HEK293 (cell line): ENCODE measurements around the gene VAV2.

Source experiments
- CTCF ChIA-PET: fragments of 350-600 bp; formaldehyde crosslinking; extraction: SDS; loops from one replicate; lab custom pipeline; 2021; ENCODE audit warnings: antibody characterized with exemption; lab: Yijun Ruan, JAX
- POLR2A ChIA-PET: fragments of 300-600 bp; formaldehyde crosslinking; extraction: SDS; loops from one replicate; lab custom pipeline; 2020; ENCODE audit warnings: antibody characterized with exemption, inconsistent platforms; lab: Yijun Ruan, JAX
- H3K27ac ChIP-seq: fragments of 200-500 bp; sonication (Bioruptor generic); 2 replicates; pipeline ENCODE4 v1.5.1; 2014; ENCODE audit warnings: low read depth, low read length, control low read depth, inconsistent platforms; ENCODE audit errors: extremely low read depth
- H3K36me3 ChIP-seq, 2 experiments: fragments of 200-500 bp in 1 of 2; sonication (Bioruptor generic) in 1 of 2; 1 replicate in 1 of 2; 2 replicates in 1 of 2; pipeline ENCODE4 v1.5.1; 2014 to 2017; ENCODE audit warnings: inconsistent platforms in 2 of 2, low read length in 2 of 2; ENCODE audit not compliant: control insufficient read depth in 2 of 2, insufficient read depth in 1 of 2
- H3K4me1 ChIP-seq: fragments of 200-500 bp; sonication (Bioruptor generic); 2 replicates; pipeline ENCODE4 v1.5.1; 2014; ENCODE audit warnings: mild to moderate bottlenecking, low read length, inconsistent platforms; ENCODE audit not compliant: control insufficient read depth, insufficient read depth
- H3K4me3 ChIP-seq: 2 replicates; pipeline ENCODE4 v1.5.1; 2011; ENCODE audit warnings: low read depth, mild to moderate bottlenecking, control low read depth, low read length, moderate library complexity
- H3K9me3 ChIP-seq: fragments of 200-500 bp; sonication (Bioruptor generic); 2 replicates; pipeline ENCODE4 v1.5.1; 2014; ENCODE audit warnings: low read depth, low read length, inconsistent platforms; ENCODE audit not compliant: control insufficient read depth, insufficient read depth
- MYNN ChIP-seq: fragments of 450-650 bp; formaldehyde crosslinking; IDR thresholded peaks from 2 replicates; pipeline ENCODE4 v1.5.1; 2016; ENCODE audit warnings: missing biosample characterization, missing genetic modification characterization, borderline replicate concordance
- SETDB1 ChIP-seq: IDR thresholded peaks from one replicate; pipeline ENCODE4 v1.6.1; 2017; ENCODE audit warnings: mild to moderate bottlenecking, low read length, moderate library complexity, mixed read lengths; ENCODE audit not compliant: insufficient read length
- TCF7L2 ChIP-seq: IDR thresholded peaks from 2 replicates; pipeline ENCODE4 v1.6.1; 2011; ENCODE audit warnings: low read depth, mild to moderate bottlenecking, inconsistent platforms, low read length, moderate library complexity, borderline replicate concordance
- YY1 ChIP-seq: fragments of 450-650 bp; formaldehyde crosslinking; IDR thresholded peaks from 2 replicates; pipeline ENCODE4 v1.5.1; 2018; ENCODE audit warnings: missing biosample characterization, missing genetic modification characterization
- ZBTB20 ChIP-seq: fragments of 450-650 bp; formaldehyde crosslinking; IDR thresholded peaks from 2 replicates; pipeline ENCODE4 v1.5.1; 2016; ENCODE audit warnings: missing biosample characterization, missing genetic modification characterization
- ZNF112 ChIP-seq: fragments of 450-650 bp; formaldehyde crosslinking; IDR thresholded peaks from 2 replicates; pipeline ENCODE4 v1.5.0; 2017; ENCODE audit warnings: missing biosample characterization, missing genetic modification characterization
- ZNF146 ChIP-seq: fragments of 450-650 bp; formaldehyde crosslinking; IDR thresholded peaks from 2 replicates; pipeline ENCODE4 v1.5.1; 2016; ENCODE audit warnings: missing biosample characterization, missing genetic modification characterization
- ZNF16 ChIP-seq: fragments of 450-650 bp; formaldehyde crosslinking; IDR thresholded peaks from 2 replicates; pipeline ENCODE4 v1.5.1; 2016; ENCODE audit warnings: low read depth, missing biosample characterization, missing genetic modification characterization
- ZNF394 ChIP-seq: fragments of 450-650 bp; formaldehyde crosslinking; IDR thresholded peaks from 2 replicates; pipeline ENCODE4 v1.5.1; 2016; ENCODE audit warnings: missing biosample characterization, missing genetic modification characterization, mild to moderate bottlenecking, moderate library complexity, borderline replicate concordance
- ZNF404 ChIP-seq: fragments of 450-650 bp; formaldehyde crosslinking; IDR thresholded peaks from 2 replicates; pipeline ENCODE4 v1.5.1; 2017; ENCODE audit warnings: missing biosample characterization, missing genetic modification characterization
- ZNF48 ChIP-seq: fragments of 450-650 bp; formaldehyde crosslinking; IDR thresholded peaks from 2 replicates; pipeline ENCODE4 v1.5.1; 2016; ENCODE audit warnings: missing biosample characterization, missing genetic modification characterization
- ZNF501 ChIP-seq: fragments of 450-650 bp; formaldehyde crosslinking; IDR thresholded peaks from 2 replicates; pipeline ENCODE4 v1.5.1; 2016; ENCODE audit warnings: missing biosample characterization, missing genetic modification characterization
- ZNF521 ChIP-seq: fragments of 450-650 bp; formaldehyde crosslinking; IDR thresholded peaks from 2 replicates; pipeline ENCODE4 v1.5.1; 2017; ENCODE audit warnings: missing biosample characterization, mild to moderate bottlenecking, missing genetic modification characterization
- ZNF560 ChIP-seq: fragments of 450-650 bp; formaldehyde crosslinking; IDR thresholded peaks from 2 replicates; pipeline ENCODE4 v1.5.1; 2017; ENCODE audit warnings: missing biosample characterization, missing genetic modification characterization, borderline replicate concordance
- ZNF624 ChIP-seq: fragments of 450-650 bp; formaldehyde crosslinking; IDR thresholded peaks from 2 replicates; pipeline ENCODE4 v1.5.1; 2017; ENCODE audit warnings: missing biosample characterization, missing genetic modification characterization
- ZNF670 ChIP-seq: fragments of 450-650 bp; formaldehyde crosslinking; IDR thresholded peaks from 2 replicates; pipeline ENCODE4 v1.5.1; 2016; ENCODE audit warnings: missing biosample characterization, missing genetic modification characterization, low read depth
- ZNF707 ChIP-seq: fragments of 450-650 bp; formaldehyde crosslinking; IDR thresholded peaks from 2 replicates; pipeline ENCODE4 v1.5.1; 2016; ENCODE audit warnings: missing biosample characterization, missing genetic modification characterization
- ZNF747 ChIP-seq: fragments of 450-650 bp; formaldehyde crosslinking; IDR thresholded peaks from 2 replicates; pipeline ENCODE4 v1.5.1; 2016; ENCODE audit warnings: missing biosample characterization, missing genetic modification characterization
- ZNF843 ChIP-seq: fragments of 450-650 bp; formaldehyde crosslinking; IDR thresholded peaks from 2 replicates; pipeline ENCODE4 v1.5.1; 2016; ENCODE audit warnings: missing biosample characterization, missing genetic modification characterization
- TF ChIP-seq, protein P1 (sequence below): fragments of 450-650 bp; formaldehyde crosslinking; IDR thresholded peaks from 2 replicates; pipeline ENCODE4 v1.5.1; 2016; ENCODE audit warnings: missing biosample characterization, missing genetic modification characterization
- TF ChIP-seq, protein P2 (sequence below): sonication (generic); formaldehyde crosslinking; IDR thresholded peaks from 2 replicates; pipeline ENCODE4 v1.8.1; 2022; ENCODE audit warnings: mild to moderate bottlenecking, moderate library complexity, missing genetic modification reagents
- TF ChIP-seq, protein P3 (sequence below): fragments of 450-650 bp; formaldehyde crosslinking; IDR thresholded peaks from 2 replicates; pipeline ENCODE4 v1.5.1; 2016; ENCODE audit warnings: missing biosample characterization, missing genetic modification characterization

Gene VAV2

DNA sequence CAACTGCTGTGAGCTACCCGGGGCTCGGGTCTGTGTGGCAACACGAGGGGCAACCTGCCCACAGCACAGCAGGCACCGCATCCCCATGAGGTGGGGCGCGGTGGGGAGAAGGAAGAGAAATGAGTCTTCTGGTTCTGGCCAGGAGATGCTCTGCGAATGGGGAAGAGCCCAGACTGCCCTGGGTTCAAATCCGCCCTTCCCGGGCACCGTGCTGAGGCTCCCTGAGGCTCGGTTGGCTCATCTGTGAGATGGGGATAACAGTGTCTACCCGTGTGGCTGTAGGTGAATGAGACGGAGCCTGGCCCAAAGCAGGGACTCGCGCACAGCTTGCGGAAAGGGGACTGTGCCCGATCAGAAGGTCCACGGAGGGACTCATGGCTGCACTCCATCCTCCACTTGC is 123.9 kb downstream of the VAV2 start:
- TF ChIP-seq ZNF404 (tag by site-specific recombination) (no peak), TCF7L2 (no peak), ZNF624 (tag by site-specific recombination) (no peak), ZNF146 (tag by site-specific recombination) (no peak), ZNF16 (tag by site-specific recombination) (no peak), ZNF394 (no peak), YY1 (no peak), ZNF48 (tag by site-specific recombination) (no peak)
- TF ChIP-seq, protein P1, sequence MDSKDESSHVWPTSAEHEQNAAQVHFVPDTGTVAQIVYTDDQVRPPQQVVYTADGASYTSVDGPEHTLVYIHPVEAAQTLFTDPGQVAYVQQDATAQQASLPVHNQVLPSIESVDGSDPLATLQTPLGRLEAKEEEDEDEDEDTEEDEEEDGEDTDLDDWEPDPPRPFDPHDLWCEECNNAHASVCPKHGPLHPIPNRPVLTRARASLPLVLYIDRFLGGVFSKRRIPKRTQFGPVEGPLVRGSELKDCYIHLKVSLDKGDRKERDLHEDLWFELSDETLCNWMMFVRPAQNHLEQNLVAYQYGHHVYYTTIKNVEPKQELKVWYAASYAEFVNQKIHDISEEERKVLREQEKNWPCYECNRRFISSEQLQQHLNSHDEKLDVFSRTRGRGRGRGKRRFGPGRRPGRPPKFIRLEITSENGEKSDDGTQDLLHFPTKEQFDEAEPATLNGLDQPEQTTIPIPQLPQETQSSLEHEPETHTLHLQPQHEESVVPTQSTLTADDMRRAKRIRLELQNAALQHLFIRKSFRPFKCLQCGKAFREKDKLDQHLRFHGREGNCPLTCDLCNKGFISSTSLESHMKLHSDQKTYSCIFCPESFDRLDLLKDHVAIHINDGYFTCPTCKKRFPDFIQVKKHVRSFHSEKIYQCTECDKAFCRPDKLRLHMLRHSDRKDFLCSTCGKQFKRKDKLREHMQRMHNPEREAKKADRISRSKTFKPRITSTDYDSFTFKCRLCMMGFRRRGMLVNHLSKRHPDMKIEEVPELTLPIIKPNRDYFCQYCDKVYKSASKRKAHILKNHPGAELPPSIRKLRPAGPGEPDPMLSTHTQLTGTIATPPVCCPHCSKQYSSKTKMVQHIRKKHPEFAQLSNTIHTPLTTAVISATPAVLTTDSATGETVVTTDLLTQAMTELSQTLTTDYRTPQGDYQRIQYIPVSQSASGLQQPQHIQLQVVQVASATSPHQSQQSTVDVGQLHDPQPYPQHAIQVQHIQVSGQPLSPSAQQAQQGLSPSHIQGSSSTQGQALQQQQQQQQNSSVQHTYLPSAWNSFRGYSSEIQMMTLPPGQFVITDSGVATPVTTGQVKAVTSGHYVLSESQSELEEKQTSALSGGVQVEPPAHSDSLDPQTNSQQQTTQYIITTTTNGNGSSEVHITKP: no peak
- TF ChIP-seq, all 188 proteins: peak for 0
- Histone ChIP-seq H3K27ac (no peak overlapping the region), H3K9me3 (no peaks in the 10 kb centered on the region), H3K4me1 (0 out of 2 replicates have a peak, but pooled peaks cover 2% of the 10 kb centered on the region), H3K36me3 (no peaks in the 10 kb centered on the region), H3K4me3 (no peak overlapping the region)
- ChIA-PET CTCF (no interaction called here), POLR2A (no interaction called here)

DNA sequence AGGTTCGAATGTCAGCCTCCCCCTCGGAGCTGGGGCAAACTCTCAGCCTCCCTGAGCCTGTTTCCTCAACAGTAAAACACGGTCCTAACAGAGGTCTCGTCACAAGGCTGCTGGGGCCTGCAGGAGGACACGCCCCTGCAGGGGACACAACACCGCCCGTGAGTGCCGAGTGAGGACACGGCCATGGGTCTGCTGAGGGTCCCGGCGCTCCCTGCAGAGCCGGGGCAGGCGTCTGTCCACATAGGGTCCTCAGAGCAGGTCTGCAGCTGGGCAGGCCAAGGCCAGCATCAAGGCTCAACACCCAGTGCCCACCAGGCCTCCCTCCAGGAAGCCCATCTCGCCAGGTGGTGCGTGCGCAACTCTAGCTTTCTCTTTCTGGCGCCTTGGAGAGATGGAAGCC is 125.2 kb downstream of the VAV2 start:
- no peak overlapping the region for H3K4me3 ChIP-seq
- ChIA-PET POLR2A (no interaction called here), CTCF (no interaction called here)
- no peaks in the 10 kb centered on the region for H3K9me3 ChIP-seq
- H3K36me3 ChIP-seq: no peaks in the 10 kb centered on the region
- H3K27ac ChIP-seq: no peak overlapping the region
- H3K4me1 ChIP-seq: 0 out of 2 replicates have a peak, but pooled peaks cover 2% of the 10 kb centered on the region
- TF ChIP-seq ZNF707 (tag by site-specific recombination): no peak
- TF ChIP-seq ZBTB20 (tag by site-specific recombination): no peak
- no peak for TF ChIP-seq ZNF843 (tag by site-specific recombination)
- TF ChIP-seq MYNN (tag by site-specific recombination): no peak
- TF ChIP-seq ZNF501 (tag by site-specific recombination): no peak
- TF ChIP-seq ZNF112 (tag by site-specific recombination): no peak
- TF ChIP-seq ZNF560: no peak
- TF ChIP-seq, protein P2, sequence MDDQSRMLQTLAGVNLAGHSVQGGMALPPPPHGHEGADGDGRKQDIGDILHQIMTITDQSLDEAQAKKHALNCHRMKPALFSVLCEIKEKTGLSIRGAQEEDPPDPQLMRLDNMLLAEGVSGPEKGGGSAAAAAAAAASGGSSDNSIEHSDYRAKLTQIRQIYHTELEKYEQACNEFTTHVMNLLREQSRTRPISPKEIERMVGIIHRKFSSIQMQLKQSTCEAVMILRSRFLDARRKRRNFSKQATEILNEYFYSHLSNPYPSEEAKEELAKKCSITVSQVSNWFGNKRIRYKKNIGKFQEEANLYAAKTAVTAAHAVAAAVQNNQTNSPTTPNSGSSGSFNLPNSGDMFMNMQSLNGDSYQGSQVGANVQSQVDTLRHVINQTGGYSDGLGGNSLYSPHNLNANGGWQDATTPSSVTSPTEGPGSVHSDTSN (CRISPR knock-in tag): no peak

DNA sequence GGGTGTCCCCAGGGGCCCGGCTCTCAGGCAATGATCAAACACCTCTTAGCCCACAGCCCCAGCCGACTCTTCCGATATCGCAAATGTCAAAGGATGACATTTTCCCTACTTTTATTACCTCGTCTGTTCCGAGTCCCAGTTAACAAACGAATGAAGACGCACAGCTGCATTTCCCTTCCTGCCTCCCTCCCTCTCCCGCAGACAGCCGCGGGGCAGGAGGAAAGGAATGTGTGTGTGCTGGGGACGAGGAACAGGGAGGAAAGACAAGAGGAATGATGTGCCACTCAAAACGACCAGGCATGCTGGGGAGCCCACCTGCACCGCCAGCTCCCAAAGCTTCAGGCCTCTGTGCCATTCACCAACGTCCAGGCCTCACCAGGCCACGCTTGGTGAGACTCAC is 128.1 kb downstream of the VAV2 start:
- CTCF ChIA-PET: interaction anchor here (0.5 kb wide), 1 partner anchor 36 kb away, joined by 3 read pairs; no protein-coding TSS in a partner anchor
- Histone ChIP-seq H3K36me3 (peaks cover 0 to 3% of the 10 kb centered on the region in 2 experiments; a peak in 1 of 3 replicates), H3K4me3 (no peak overlapping the region), H3K4me1 (no peaks in the 10 kb centered on the region), H3K9me3 (no peaks in the 10 kb centered on the region), H3K27ac (no peak overlapping the region)
- TF ChIP-seq, protein P3, sequence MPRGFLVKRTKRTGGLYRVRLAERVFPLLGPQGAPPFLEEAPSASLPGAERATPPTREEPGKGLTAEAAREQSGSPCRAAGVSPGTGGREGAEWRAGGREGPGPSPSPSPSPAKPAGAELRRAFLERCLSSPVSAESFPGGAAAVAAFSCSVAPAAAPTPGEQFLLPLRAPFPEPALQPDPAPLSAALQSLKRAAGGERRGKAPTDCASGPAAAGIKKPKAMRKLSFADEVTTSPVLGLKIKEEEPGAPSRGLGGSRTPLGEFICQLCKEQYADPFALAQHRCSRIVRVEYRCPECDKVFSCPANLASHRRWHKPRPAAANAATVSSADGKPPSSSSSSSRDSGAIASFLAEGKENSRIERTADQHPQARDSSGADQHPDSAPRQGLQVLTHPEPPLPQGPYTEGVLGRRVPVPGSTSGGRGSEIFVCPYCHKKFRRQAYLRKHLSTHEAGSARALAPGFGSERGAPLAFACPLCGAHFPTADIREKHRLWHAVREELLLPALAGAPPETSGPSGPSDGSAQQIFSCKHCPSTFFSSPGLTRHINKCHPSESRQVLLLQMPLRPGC (tag by site-specific recombination): no peak
- TF ChIP-seq ZNF670 (no peak), ZNF521 (tag by site-specific recombination) (no peak), SETDB1 (no peak), ZNF747 (tag by site-specific recombination) (no peak)
- POLR2A ChIA-PET: no interaction called here
